H1 (cell line): Measurements from ENCODE around the gene SCAI. TPM values are rescaled to one million over a fixed set of nuclear protein-coding genes. Genes with fewer than 3 reads are reported as not detected.

Experiments
- BRCA1 ChIP-seq: IDR thresholded peaks from 2 replicates; pipeline ENCODE4 v1.6.1; 2012; ENCODE audit warnings: low read depth, low read length, improper control_type of control experiment
- CBX8 ChIP-seq: fragments of 300-800, 300-1000 bp; sonication (generic); IDR thresholded peaks from 2 replicates; pipeline ENCODE4 v1.7.1; 2016; ENCODE audit warnings: low read depth, low read length, borderline replicate concordance
- CHD7 ChIP-seq: fragments of 300-600 bp; sonication (generic); IDR thresholded peaks from 2 replicates; pipeline ENCODE4 v1.7.1; 2012; ENCODE audit warnings: low read length, moderate library complexity, mild to moderate bottlenecking, inconsistent platforms; ENCODE audit not compliant: insufficient replicate concordance
- CREB1 ChIP-seq: IDR thresholded peaks from 2 replicates; pipeline ENCODE4 v1.6.1; 2012; ENCODE audit warnings: inconsistent platforms
- KDM1A ChIP-seq: fragments of 200-600, 300-600 bp; sonication (generic); IDR thresholded peaks from 2 replicates; pipeline ENCODE4 v1.7.1; 2016; ENCODE audit warnings: mild to moderate bottlenecking, low read length, borderline replicate concordance
- NRF1 ChIP-seq: IDR thresholded peaks from 2 replicates; pipeline ENCODE4 v1.6.1; 2011; ENCODE audit warnings: mild to moderate bottlenecking, low read depth, low read length, improper control_type of control experiment
- RFX5 ChIP-seq: IDR thresholded peaks from 2 replicates; pipeline ENCODE4 v1.6.1; 2011; ENCODE audit warnings: low read depth, low read length, improper control_type of control experiment, borderline replicate concordance
- RXRA ChIP-seq: IDR thresholded peaks from 2 replicates; pipeline ENCODE4 v1.6.1; 2011; ENCODE audit warnings: low read depth, mild to moderate bottlenecking, low read length, moderate library complexity; ENCODE audit not compliant: insufficient read depth
- SRF ChIP-seq: IDR thresholded peaks from 2 replicates; pipeline ENCODE4 v1.6.1; 2011; ENCODE audit warnings: mild to moderate bottlenecking, low read depth, low read length, moderate library complexity
- TAF7 ChIP-seq: optimal IDR thresholded peaks from 2 replicates; pipeline ENCODE3; 2011; ENCODE audit warnings: low read depth, mild to moderate bottlenecking, inconsistent platforms, low read length, moderate library complexity, borderline replicate concordance
- polyA plus RNA-seq, 7 experiments: library from polyadenylated mRNA; depleted of rRNA in 3 of 7; stranded (reverse) in 5 of 7; unstranded in 2 of 7; fragments of >200 nt in 5 of 7; fragments of 200-250 nt in 2 of 7; gene quantifications; 1 replicate in 5 of 7; 2 replicates in 1 of 7; 4 replicates in 1 of 7; pipeline versions ENCODE4 v1.2.1 to v1.2.3, GENCODE V29; 2011 to 2013; ENCODE audit warnings: missing spikeins in 2 of 7, mixed read lengths in 2 of 7
- total RNA-seq: library from RNA; stranded (reverse); fragmentation: NEBNext Ultra II Directional; extraction: Animal tissue kit (Norgen Biotek cat#: 25700); gene quantifications from 2 replicates; pipeline ENCODE4 v1.2.1, GENCODE V29; 2021

SCAI gene
- total and polyA plus RNA-seq, 2 of the 8 experiments (the other 6 are each of a cell fraction or from before 2014, with no cell fraction given): 6.4 to 19.8 TPM

- TF ChIP-seq CHD7: no peak
- no peak for TF ChIP-seq KDM1A
- TF ChIP-seq NRF1: no peak
- TF ChIP-seq RFX5: no peak
- TF ChIP-seq SRF: no peak
- no peak for TF ChIP-seq TAF7
- no peak for TF ChIP-seq RXRA
- TF ChIP-seq BRCA1: no peak
- TF ChIP-seq CBX8: no peak
- TF ChIP-seq CREB1: no peak
These were observed 1.6 kb downstream of the SCAI start (continued) for GRCh38 chr9:125141751-125142150.
